OCI-LY1 (cell line): Measurements from ENCODE around the gene NTF3.

Experiments
- H2AFZ ChIP-seq: fragments of 200-600 bp; sonication (generic), shearing (Covaris generic); 2 replicates; pipeline ENCODE4 v1.6.0; 2014; ENCODE audit warnings: antibody characterized with exemption, mild to moderate bottlenecking, low read length
- H3F3A ChIP-seq: fragments of 200-600 bp; sonication (generic), shearing (Covaris generic); 2 replicates; pipeline ENCODE4 v1.6.0; 2014; ENCODE audit warnings: mild to moderate bottlenecking, antibody characterized with exemption, low read length, moderate library complexity; ENCODE audit not compliant: insufficient read depth
- H3K27ac ChIP-seq: fragments of 200-600 bp; sonication (generic); 2 replicates; pipeline ENCODE4 v1.5.1; 2014; ENCODE audit warnings: low read length, mixed run types, mild to moderate bottlenecking, low read depth; ENCODE audit not compliant: poor library complexity, severe bottlenecking
- H3K27me3 ChIP-seq: fragments of 200-600 bp; sonication (generic); 2 replicates; pipeline ENCODE4 v1.6.0; 2014; ENCODE audit warnings: antibody characterized with exemption, mild to moderate bottlenecking, low read length, moderate library complexity; ENCODE audit not compliant: insufficient read depth
- H3K36me3 ChIP-seq: fragments of 200-600 bp; sonication (generic); 2 replicates; pipeline ENCODE4 v1.6.1; 2014; ENCODE audit warnings: mild to moderate bottlenecking, antibody characterized with exemption, low read length, moderate library complexity, mixed read lengths; ENCODE audit not compliant: insufficient read depth
- H3K4me1 ChIP-seq: fragments of 200-600 bp; sonication (generic); 2 replicates; pipeline ENCODE4 v1.5.1; 2014; ENCODE audit warnings: mild to moderate bottlenecking, low read length, moderate library complexity; ENCODE audit not compliant: insufficient read depth, severe bottlenecking
- H3K4me2 ChIP-seq: fragments of 200-600 bp; sonication (generic), shearing (Covaris generic); 2 replicates; pipeline ENCODE4 v1.6.1; 2014; ENCODE audit warnings: low read length
- H3K4me3 ChIP-seq: fragments of 200-600 bp; sonication (generic); 2 replicates; pipeline ENCODE4 v1.5.1; 2014; ENCODE audit warnings: low read length, low read depth, mild to moderate bottlenecking, mixed read lengths; ENCODE audit not compliant: poor library complexity, severe bottlenecking
- H3K79me2 ChIP-seq: fragments of 200-600 bp; shearing (Covaris generic); 2 replicates; pipeline ENCODE4 v1.6.1; 2016; ENCODE audit warnings: mixed run types, low read length, mixed read lengths; ENCODE audit not compliant: insufficient read depth
- H3K9ac ChIP-seq: fragments of 200-600 bp; sonication (generic), shearing (Covaris generic); 2 replicates; pipeline ENCODE4 v1.6.1; 2014; ENCODE audit warnings: mild to moderate bottlenecking, low read length, mixed read lengths
- H3K9me2 ChIP-seq: fragments of 200-600 bp; sonication (generic), shearing (Covaris generic); 2 replicates; pipeline ENCODE4 v1.6.1; 2014; ENCODE audit warnings: low read depth, mild to moderate bottlenecking, low read length, mixed read lengths
- H3K9me3 ChIP-seq: fragments of 200-600 bp; shearing (Covaris generic); 2 replicates; pipeline ENCODE4 v1.6.1; 2014; ENCODE audit warnings: low read length, mixed read lengths
- H4K20me1 ChIP-seq: fragments of 200-600 bp; sonication (generic), shearing (Covaris generic); 2 replicates; pipeline ENCODE4 v1.6.0; 2016; ENCODE audit warnings: mild to moderate bottlenecking, low read length; ENCODE audit not compliant: insufficient read depth
- EZH2 ChIP-seq: fragments of 200-600 bp; sonication (generic), shearing (Covaris generic); IDR thresholded peaks from 2 replicates; pipeline ENCODE4 v1.8.0; 2017; ENCODE audit warnings: borderline replicate concordance, mixed run types, mild to moderate bottlenecking, antibody characterized with exemption, low read length, moderate library complexity, mixed read lengths
- TF ChIP-seq, protein P1 (sequence below): fragments of 200-600 bp; sonication (generic), shearing (Covaris generic); IDR thresholded peaks from 2 replicates; pipeline ENCODE4 v1.5.1; 2017; ENCODE audit warnings: mild to moderate bottlenecking, antibody characterized with exemption, low read length, moderate library complexity, mixed read lengths

NTF3 gene

DNA sequence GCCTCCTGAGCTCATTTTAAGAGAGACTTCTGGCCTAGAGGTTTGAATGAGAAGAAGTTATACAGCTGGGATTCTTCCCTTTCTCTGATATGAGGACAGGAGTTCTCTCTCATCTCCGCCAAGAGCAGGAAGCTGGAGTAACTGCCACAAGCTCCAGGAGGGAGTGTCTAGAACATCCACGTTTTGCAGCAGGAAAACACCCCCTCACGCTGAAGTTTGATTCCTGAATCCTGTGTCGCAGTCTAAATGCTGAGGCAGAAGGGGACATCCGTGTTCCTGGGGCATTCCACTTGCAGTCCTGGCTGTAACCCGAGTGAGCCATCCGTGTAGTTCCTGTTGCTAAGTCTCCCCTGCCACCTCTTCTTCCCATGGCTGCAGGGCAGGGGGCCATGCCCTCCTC lies 38.3 kb downstream of the NTF3 start:
- no peak overlapping the region for H3K9ac ChIP-seq
- H3K27me3 ChIP-seq, result no peaks in the 10 kb centered on the region
- no peak overlapping the region for H3K4me3 ChIP-seq
- H3K36me3 ChIP-seq, result no peaks in the 10 kb centered on the region
- H3K9me3 ChIP-seq, result no peaks in the 10 kb centered on the region
- H4K20me1 ChIP-seq, result no peaks in the 10 kb centered on the region
- H2AFZ ChIP-seq, result no peak overlapping the region
- no peak overlapping the region for H3K27ac ChIP-seq
- H3K9me2 ChIP-seq, result no peaks in the 10 kb centered on the region
- no peak overlapping the region for H3K4me2 ChIP-seq
- H3K4me1 ChIP-seq, result no peaks in the 10 kb centered on the region
- no peaks in the 10 kb centered on the region for H3K79me2 ChIP-seq
- H3F3A ChIP-seq, result no peaks in the 10 kb centered on the region
- TF ChIP-seq, protein P1, sequence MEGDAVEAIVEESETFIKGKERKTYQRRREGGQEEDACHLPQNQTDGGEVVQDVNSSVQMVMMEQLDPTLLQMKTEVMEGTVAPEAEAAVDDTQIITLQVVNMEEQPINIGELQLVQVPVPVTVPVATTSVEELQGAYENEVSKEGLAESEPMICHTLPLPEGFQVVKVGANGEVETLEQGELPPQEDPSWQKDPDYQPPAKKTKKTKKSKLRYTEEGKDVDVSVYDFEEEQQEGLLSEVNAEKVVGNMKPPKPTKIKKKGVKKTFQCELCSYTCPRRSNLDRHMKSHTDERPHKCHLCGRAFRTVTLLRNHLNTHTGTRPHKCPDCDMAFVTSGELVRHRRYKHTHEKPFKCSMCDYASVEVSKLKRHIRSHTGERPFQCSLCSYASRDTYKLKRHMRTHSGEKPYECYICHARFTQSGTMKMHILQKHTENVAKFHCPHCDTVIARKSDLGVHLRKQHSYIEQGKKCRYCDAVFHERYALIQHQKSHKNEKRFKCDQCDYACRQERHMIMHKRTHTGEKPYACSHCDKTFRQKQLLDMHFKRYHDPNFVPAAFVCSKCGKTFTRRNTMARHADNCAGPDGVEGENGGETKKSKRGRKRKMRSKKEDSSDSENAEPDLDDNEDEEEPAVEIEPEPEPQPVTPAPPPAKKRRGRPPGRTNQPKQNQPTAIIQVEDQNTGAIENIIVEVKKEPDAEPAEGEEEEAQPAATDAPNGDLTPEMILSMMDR, result no peak

- H3K27me3 ChIP-seq, result no peaks in the 10 kb centered on the region
Measured at GRCh38 chr12:5470703-5471102, 38.8 kb downstream of the NTF3 start.

DNA sequence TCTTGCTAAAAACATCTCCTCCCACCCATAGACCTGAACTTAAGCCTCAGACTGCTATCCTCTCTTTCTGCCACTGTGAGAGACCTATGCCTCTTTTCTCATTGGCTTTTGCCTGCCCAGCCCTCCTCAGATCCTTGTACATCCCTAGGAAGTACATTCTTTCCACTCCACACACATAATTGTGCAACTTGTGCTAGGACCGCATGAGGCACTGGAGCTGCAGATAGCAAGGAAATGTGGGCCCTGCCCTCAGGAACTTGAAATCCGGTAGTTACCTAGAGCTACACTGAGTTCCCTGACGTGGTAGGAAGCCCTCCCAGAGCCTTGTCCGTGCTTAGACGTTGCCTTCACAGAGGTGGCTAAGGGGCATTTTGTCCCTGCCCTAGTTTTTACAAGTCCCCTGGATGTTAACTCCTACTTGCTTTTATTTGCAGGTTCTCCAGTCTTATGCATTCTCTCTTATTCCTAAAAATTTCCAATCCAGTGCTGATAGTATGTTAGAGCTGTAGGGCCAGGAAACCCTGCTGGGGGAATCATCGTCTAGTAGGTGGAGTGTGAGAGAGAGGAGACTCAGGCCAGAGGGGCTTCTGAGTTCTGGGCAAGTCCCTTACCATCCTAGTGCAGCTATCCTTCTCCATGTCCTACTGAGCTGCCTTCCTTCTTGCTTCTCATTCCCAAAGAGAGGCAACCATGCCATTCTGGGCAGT lies 41.3 kb downstream of the NTF3 start:
- no peaks in the 10 kb centered on the region for H3K9me2 ChIP-seq
- H4K20me1 ChIP-seq, result no peaks in the 10 kb centered on the region
- no peaks in the 10 kb centered on the region for H3K4me1 ChIP-seq
- TF ChIP-seq, protein P1, result no peak
- TF ChIP-seq EZH2, result no peak
- no peaks in the 10 kb centered on the region for H3K36me3 ChIP-seq
- H3K4me3 ChIP-seq, result no peak overlapping the region
- no peaks in the 10 kb centered on the region for H3K79me2 ChIP-seq
- no peak overlapping the region for H3K4me2 ChIP-seq
- no peaks in the 10 kb centered on the region for H3K27me3 ChIP-seq
- H3K27ac ChIP-seq, result no peak overlapping the region
- H2AFZ ChIP-seq, result no peak overlapping the region
- H3K9me3 ChIP-seq, result no peaks in the 10 kb centered on the region
- H3F3A ChIP-seq, result no peaks in the 10 kb centered on the region
- no peak overlapping the region for H3K9ac ChIP-seq

More at GRCh38 chr12:5470703-5471102, 38.8 kb downstream of the NTF3 start:
- no peaks in the 10 kb centered on the region for H4K20me1 ChIP-seq
- H3K4me2 ChIP-seq, result no peak overlapping the region
- H3K4me3 ChIP-seq, result no peak overlapping the region
- no peak for TF ChIP-seq EZH2
- TF ChIP-seq, protein P1, result no peak
- no peak overlapping the region for H3K9ac ChIP-seq
- H3K9me3 ChIP-seq, result no peaks in the 10 kb centered on the region
- H2AFZ ChIP-seq, result no peak overlapping the region
- no peak overlapping the region for H3K27ac ChIP-seq
- H3K4me1 ChIP-seq, result no peaks in the 10 kb centered on the region
- H3K9me2 ChIP-seq, result no peaks in the 10 kb centered on the region
- H3K36me3 ChIP-seq, result no peaks in the 10 kb centered on the region
- no peaks in the 10 kb centered on the region for H3K79me2 ChIP-seq
- no peaks in the 10 kb centered on the region for H3F3A ChIP-seq
